Activated CD4-positive, alpha-beta T cell treated with anti-CD3 and anti-CD28 coated beads for 48 hours (primary cell): ENCODE data around the gene FOXP1.
A peak's percentile ranks its signal among the peaks of the same experiment; 100 is the strongest.

Source experiments
- DNase-seq: peaks from one replicate; pipeline ENCODE4 v3.0.0-alpha.2; 2020

Gene FOXP1

DNA sequence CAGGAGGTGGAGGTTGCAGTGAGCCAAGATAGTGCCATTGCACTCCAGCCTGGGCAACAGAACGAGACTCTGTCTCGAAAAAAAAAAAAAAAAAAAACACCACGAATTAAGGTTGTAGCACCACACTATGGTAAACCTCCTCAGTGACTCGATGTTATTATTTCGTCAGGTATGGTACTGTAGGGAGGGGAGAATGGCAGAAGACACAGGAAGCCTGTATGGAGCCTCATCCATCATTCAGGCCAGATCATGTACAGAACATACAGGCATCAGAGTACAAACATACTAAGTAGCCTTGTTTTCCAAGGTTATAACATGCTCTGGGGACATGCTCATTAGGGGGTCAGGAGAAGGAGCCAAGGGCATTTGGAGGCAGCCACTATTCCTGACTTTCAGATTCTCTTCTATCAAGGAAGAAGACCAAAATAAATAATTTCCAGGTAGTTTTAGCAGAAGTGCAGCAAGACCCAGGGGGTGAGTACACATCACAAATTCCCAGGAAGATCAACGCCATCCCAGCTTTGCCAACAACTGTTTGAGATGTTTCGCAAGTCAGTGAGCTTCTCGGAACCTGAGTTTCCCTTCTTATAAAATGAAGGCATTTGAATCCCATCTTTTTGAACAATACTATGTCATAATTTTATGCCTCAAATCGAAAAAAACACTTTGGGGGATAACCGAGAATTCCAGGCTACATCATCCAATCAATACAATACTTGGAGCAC lies 79.8 kb downstream of the FOXP1 start:
- DNase-seq: no peak

DNA sequence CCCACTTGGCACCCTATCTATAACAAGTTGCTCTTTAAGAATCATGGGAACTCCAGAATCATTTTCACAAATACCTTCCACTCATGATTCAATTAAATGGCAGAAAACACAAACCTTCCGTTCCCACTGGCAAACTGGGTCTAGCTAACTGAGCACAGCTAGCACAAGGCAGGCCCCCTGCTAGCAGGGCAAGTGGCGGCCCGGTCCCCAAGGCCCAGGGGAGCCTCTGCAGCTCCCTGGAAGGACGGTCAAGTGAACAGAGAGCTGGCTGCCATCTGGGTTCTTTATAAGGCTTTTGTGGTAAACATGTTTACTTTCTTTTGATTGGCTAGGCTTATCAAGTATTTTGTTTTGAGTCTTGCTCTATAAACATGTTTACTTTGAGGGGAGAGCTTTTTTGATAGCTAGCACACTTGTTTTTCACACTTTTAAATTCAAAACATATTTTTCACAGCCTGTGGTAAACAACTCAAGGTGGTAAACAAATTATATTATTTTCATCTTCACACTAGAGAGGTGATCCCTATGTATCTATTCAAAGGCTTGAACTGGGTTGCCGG lies 81.4 kb downstream of the FOXP1 start:
- no peak for DNase-seq

DNA sequence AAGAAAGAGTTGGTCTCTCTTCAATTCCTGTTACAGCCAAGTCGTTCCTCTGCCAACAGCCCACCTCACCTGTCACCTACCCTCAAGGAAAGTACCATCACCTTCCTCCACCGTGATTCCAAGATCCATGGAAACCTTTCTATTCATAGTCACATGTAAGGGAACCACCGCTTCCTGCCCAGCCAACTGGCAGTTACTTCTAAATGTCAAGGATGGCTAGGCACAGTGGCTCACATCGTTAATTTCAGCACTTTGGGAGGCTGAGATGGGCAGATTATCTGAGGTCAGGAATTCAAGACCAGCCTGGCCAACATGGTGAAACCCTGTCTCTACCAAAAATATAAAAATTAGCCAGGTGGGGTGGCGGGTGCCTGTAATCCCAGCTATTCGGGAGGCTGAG lies 82.8 kb downstream of the FOXP1 start:
- no peak for DNase-seq

DNA sequence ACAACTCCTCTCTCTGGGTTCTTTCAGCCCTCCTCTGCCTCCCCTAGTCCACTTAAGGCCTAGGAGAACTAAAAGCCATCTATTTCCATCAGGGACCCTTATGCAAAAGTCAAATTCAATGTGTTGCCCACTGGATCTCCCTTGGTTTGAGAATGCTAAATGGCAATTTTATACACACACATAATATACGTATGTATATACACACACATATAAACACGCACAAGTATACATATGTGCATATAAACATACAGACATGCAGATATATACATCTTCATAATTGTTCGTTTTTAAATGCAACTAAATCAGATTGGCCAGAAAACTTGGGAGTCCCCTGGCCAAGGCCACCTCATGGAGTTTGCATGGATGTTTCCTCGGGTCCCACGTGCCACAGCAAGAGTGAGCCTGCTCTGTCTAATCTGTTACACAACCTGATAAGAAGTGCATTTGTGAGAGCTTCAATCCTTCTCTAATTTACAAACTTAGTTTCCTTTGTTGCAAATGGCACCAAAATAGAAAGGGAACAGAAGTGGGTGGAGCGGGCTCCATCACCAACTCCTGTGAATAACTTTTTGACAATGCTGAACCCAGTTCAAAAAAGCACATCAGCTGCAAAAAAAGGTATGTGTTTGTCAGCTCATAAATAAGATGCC lies 84.2 kb downstream of the FOXP1 start:
- no peak for DNase-seq

DNA sequence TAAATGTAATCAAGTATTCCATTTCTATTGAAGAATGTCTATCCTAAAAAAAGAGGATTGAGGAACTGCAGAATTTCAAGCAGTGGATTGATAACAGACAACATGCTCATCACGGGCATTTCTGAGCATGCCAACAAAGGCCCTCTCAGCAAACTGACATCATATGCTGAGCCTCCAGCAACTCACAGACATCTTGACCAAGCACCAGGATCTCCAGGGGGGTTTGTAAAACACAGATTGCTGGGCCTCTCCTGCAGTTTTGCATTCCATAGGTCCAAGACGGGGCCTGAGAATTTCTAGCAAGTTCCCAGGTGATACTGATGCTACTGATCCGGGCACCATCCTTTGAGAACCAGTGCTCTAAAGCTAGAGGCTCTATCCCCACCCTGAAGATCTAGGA lies 85.0 kb downstream of the FOXP1 start:
- DNase-seq: no peak

DNA sequence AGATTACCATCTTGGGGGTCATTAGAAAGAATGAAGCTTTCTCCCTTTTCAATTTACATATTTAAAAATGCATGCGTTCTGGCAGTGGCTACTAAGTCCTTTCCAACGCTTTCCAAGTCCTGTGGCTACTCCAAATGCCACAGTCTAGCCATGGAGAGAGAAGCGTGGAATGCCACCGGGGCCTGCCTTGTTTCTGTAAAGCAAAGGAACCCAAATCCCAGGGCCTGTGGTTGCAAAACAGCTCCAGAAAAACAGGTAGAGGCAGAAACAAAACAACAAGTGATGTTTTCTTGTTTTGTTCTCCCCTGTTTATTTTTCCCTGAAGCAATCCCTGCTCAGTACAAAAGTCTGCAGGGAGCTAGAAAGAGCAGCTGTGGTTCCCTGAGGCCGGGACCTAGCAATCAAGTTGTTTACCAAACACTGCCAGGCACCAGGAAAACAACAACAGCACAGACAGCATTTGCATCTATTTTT lies 85.5 kb downstream of the FOXP1 start:
- DNase-seq: no peak

DNA sequence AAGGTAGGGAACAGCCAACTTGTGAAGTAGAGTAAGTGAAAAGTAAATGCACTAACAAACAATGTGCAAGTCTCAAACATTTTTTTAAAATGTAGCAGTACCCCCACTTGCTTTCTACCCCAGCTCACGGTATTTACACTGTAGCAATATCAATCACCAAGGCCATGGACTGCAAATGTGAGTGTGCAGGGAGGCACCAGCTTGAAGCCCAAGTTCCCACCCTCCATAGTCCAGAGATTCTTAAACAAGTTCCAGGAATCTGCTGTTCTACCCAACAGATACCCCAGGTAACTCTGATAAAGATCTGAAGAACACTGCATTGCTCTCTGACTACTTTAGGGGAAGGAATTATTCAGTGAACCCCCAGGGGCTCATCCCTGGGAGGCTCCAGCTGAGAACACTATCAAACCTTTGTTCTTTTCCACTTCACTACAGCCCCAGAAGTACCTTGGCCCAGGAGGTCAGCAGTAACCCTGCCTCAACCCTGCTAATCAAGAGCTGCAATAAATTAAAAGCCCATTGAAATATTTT lies 86.1 kb downstream of the FOXP1 start:
- DNase-seq: no peak

DNA sequence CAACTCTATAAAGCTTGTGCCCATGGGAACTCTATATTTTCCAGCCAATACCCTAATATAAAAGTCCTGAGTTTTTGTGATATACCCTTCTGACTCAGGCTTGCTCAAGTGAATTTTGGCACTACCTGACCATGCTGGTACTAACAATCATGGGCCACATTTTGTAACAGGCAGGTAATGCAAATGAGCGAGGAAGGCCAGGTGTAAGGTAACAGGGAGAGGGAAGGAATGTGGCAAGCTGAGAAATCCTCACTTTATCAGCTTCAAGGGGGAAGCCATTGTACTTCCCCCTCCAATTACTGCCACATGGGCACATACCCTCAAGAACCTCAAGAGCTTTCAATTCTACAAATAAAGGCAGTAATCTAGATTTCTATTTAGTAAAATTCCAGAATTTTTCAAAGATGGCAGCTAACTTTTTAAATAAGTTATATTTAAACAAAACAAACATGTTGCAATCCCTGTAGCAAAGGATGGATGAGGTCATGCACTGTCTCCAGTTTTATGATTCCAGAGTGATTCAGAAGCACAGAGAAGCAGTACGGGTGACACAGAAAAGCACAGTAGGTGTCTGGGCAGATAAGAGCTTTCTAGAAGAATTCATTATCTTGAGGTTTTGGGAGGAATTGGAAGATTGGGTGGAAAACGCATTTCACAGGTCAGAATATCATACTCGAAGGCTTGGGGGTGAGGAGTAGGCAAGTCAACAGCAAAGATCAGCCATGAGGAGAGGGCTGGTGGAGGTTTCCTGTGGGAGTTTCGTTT lies 87.6 kb downstream of the FOXP1 start:
- DNase-seq: peak; percentile 48

DNA sequence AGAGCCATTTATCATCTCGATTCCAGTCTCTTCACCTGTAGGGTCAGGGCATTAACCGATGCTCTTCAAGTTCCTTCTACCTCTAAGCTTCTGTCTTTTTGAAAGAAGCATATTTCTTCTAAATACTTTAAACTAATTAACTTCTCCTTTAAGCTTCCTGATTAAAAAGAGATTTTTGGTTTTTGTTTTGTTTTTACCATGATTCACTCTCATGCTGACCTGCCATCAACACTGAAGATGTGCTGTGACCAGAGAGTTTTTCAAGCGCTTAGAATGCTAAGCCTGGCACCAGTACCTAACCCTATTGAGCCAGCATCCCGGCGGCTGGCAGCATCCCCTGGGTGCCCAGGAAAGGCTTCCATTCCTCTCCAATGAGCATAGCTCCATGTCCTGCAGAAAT lies 89.3 kb downstream of the FOXP1 start:
- DNase-seq: no peak

DNA sequence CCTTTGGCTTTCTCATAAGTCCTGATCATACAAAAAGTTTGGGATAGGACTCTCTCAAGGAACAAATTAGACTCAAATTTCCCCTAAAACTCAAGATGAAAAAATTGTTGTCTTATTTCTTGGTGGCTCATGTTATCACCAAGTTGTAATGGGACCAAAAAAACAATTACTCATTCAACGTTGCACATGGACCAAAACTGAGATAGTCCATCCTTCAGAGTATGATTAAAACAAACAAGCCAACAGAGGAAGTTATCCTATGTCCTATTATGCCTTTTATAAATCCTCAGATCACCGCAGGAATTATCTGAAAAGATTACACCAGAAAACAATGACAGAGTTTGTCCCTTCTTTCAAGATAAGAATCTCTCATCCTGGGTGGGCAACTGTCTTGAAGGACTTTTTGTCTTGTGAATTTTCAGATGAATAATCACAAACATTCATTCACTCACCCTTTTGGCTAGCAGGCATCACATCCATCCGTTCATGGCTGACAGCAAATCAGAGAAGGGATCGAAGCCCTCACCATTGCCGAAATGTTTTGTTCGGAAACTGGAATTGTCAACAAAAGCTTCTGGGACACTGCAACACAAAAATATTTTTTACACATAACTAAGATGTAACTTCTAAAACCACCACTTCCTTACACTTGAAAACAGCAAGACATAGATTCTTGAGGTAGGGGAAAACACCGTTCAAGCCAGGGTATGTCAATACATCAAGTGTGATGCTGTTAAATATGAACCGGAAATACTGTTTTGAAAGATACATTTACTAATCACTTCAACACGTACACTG lies 90.4 kb downstream of the FOXP1 start:
- DNase-seq: no peak

DNA sequence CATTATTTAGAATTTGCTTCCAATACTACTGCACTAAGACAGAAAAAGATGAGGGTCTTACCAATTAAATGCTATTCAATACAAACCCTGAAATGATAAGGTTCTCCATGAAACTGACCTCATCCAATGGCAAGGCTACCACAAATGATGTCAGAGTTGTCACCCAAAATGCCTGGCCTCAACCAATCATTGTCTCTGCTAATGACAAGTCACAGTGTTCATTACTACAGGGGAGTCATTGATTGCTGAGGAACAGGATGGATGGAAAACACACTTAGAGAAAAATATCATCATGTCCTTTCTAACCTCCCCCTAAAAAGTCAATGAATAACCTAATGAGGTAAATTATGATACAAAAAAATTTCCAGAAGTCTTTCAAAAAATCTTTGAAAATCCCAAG lies 91.0 kb downstream of the FOXP1 start:
- DNase-seq: no peak

DNA sequence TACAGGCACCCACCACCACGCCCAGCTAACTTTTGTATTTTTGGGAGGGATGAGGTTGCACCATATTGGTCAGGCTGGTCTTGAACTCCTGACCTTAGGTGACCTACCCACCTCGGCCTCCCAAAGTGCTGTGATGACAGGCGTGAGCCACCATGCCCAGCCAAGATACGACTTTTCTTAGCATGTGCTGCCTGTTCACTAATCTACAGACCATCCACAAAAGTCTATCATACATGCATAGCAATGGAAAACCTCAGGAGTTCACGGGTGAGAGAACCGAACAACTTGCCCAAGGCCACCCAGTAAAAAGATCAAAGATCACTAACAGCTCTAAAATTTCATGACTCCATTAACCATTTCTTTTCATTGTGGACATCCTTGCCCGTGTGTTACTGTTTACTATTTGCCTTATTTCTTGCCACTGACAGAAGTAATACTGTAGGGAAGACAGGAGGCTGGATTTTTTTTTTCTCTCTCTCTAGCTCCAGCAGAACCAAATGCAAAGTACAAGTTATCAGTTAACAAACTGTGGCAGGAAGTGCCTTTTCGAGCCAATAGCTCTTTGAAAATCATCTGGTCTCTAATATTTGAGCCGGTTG lies 92.3 kb downstream of the FOXP1 start:
- no peak for DNase-seq

DNA sequence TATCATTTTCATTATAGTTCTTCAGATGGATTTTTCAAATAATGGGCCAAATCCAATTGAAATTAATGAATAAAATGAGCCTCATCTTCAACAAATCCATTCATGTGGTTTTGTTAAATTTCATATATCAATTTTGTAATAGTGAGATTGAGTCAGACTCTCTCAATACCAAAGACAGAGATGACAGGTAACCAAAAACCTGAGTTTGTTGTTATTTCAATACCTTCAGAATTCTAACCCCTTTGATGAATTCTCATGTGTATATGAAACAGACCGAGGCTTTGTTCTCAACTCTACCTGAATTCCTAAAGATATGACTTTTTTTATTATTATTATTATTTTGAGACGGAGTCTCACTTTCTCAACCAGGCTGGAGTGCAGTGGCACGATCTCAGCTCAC lies 92.8 kb downstream of the FOXP1 start:
- DNase-seq: no peak

DNA sequence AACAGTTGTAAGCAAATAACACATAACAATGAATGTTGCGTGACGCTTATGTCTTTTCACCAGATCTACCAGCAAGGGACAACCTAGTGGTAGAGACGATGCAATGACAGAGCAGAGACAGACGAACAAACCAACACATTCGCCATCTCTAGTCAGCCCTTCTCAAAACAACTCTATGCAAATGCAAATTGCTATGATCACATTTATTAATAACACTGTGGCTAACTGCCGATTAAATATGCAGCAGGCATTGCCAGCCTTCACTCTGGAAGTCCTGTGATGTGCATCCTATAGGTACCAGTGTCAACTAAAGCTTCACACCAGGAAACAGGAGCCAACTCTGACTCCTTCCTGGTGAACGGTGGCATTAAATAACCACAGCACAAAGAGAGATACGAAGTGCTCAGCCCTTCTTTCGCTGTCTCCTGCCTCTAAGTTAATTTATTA lies 94.2 kb downstream of the FOXP1 start:
- DNase-seq: peak; percentile 32

DNA sequence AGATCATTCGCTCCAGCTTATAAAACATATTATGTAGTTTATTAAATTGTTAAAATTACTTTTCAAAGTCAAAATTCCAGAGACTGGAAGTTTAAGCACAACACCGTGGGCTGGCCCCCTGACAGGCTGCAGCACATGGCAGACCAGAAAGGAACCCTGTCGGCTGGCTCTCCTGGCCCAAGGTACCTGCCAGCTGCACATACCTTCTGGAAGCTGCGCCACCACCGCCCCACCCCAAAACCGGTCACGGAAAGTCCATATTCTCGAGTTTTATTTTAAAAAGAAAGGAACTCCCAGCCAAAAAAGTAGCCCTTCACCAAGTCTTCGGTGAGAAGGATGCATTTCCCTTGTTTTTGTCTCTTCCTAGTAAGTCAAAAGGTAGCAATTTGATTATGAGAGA lies 94.6 kb downstream of the FOXP1 start:
- no peak for DNase-seq

DNA sequence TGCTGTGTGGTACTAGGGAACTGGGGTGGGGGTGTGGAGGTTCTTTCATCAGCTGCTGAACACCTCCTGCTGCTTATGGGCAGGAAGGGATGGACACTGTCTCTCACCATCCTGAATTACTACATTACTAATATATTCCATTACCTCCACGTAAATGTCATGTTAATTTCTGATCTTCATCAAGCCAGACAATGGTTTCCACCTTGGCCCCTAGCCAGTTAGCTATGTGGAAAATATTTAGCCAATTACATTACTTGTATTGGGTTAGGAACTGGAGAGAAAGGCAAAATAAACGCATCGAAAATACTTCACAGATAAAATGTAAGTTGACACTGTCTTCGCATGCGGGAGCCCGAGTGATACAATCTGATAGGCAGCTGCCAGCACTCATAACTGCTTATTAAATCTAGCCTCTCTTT lies 95.1 kb downstream of the FOXP1 start:
- DNase-seq: peak; percentile 29

DNA sequence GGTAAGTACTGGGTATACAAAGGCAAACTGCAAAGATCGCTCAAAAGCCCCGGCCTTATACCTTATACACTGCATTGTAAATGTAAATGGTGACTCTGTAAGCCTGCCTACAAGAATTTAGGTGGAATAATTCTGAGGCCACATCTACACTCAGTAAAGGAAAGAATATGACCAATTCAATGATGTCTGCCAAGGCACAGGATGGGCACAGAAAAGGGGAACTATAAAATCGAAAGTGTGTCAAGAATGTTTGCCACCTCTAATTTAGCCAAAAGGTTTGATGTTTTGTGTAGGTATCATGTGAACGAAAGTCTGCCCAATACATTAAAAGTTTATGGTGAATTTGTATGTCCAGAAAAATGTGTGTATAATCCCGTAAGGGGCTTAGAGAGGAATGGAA lies 96.1 kb downstream of the FOXP1 start:
- no peak for DNase-seq

DNA sequence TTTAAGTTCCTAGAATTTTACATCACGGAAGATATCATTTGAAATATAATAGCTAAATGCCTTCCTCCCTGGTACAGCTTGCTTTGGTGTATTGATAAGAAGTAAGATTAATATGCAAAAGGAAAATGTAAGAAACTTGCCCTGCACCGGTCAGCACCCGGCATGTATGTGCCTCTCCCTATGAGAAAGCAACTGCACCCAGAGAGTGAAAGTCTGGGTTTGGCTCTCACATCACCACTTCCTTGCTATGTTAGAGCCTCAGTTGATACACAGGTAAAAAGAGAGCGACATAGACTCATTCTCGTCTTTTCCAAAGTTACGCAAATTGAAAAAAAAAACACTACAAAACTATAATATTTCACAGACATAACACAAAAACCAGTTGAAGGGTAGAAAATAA lies 96.7 kb downstream of the FOXP1 start:
- peak; percentile 45 for DNase-seq

DNA sequence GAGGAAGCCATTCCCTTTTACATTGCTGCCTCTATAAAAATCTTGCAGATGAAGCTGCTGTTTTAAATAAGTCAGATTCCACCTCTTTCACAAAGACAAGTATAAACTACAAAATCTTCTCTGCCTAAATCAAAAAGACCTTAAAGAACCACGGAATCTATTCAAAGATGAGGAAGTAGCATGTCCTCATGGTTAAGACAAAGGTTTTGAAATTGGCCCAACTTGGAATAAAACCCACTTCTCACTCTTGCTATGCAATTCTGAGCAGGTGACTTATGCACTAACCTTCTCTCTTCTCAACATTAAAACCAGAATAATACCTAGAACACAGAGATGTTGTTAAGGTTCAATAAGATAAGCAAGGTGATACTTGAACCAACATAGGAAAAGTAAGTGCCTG lies 97.6 kb downstream of the FOXP1 start:
- no peak for DNase-seq

DNA sequence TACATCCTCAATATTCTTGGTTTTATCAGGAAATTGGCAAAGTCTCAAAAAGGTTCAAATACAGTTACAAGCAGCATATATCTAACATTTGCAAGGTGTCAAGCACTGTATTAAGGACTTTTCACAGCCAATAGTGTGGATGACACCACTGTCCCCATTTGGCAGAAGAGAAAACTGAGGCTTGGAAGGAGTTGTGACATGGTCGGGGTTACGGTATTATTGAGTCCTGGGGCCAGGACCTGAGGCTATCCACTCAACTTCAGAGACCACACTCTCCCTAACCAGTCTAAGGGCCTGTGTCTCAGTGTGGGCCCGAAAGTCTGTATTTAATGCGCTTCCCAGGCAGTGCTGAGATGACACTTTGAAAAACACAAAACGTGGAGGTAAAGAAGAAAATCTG lies 99.1 kb downstream of the FOXP1 start:
- no peak for DNase-seq

DNA sequence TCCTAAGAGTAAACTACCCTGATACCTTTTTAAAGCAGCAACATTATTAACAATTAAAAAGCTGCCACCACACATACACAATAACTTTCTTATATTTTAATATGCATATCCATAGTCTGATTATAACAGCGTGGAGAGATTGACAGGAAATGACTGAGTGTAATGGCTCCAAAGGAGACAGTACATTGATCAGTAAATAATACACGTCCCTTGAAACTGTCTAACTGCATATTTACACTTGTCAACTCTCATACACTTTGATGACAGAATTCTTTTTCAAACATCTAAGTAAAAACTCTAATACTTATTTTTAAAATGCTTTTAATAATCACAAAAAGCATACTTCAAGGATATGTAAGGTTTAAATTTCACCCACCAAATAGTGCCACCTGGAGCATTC lies 99.5 kb downstream of the FOXP1 start:
- DNase-seq: no peak

DNA sequence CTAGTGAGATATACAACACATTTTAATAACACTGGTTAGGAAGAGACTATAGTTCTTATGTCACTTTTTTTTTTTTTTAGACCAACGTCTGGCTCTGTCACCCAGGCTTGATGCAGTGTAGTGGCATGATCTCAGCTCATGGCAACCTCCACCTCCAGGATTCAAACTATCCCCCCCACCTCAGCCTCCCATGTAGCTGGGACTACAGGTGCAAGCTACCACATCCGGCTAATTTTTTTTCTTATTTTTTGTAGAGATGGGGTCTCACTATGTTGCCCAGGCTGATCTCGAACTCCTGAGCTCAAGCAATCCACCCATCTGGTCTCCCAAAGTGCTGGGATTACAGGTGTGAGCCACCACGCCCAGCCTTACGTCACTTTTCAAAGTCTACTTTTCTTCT lies 100.8 kb downstream of the FOXP1 start:
- DNase-seq: no peak
